ENCODE data around the gene LY6G6D.
A peak's percentile ranks its signal among the peaks of the same experiment; 100 is the strongest.

The LY6G6D gene

GRCh38 chr6:31733734-31734133 is 18.6 kb downstream of the LY6G6D start:
- no peak overlapping the region for H3K4ac ChIP-seq (ENCODE audit: low read length)
- no peaks in the 10 kb centered on the region for H3K27me3 ChIP-seq (ENCODE audit: control insufficient read depth in 3 of 3, insufficient read depth in 3 of 3, low read depth in 1 of 3, low read length in 3 of 3)
- H3K9me3 ChIP-seq (replicated peaks in 1 of 2; ENCODE audit: control insufficient read depth in 2 of 2, insufficient read depth in 1 of 2, low read depth in 1 of 2, low read length in 2 of 2): no peaks in the 10 kb centered on the region
- no peak overlapping the region for H3K27ac ChIP-seq (replicated peaks; ENCODE audit: low read length)
- no peak overlapping the region for H3K4me2 ChIP-seq (ENCODE audit: insufficient read depth, low read length, poor library complexity, severe bottlenecking)
- no peak overlapping the region for H2AK5ac ChIP-seq (ENCODE audit: low read depth, low read length)
- H2BK120ac ChIP-seq (ENCODE audit: low read depth, low read length): no peak overlapping the region
- H3K4me3 ChIP-seq (ENCODE audit: low read length in 2 of 2): peak overlapping the region in 1 of 2 donors; percentile 67
- no peak overlapping the region for H2BK5ac ChIP-seq (ENCODE audit: low read length)
- no peak overlapping the region for H3K18ac ChIP-seq (ENCODE audit: low read length)
- H3K23ac ChIP-seq (ENCODE audit: low read depth, low read length, poor library complexity): no peak overlapping the region
- H2BK15ac ChIP-seq (ENCODE audit: low read length): no peak overlapping the region
- H3K9ac ChIP-seq (ENCODE audit: low read depth, low read length, poor library complexity): no peak overlapping the region
- no peak overlapping the region for H2AFZ ChIP-seq (ENCODE audit: low read length)
- H3K36me3 ChIP-seq (replicated peaks in 1 of 2; ENCODE audit: control insufficient read depth in 2 of 2, insufficient read depth in 2 of 2, low read length in 2 of 2): peaks cover 28 to 52% of the 10 kb centered on the region in 2 donors
- peaks cover 26 to 39% of the 10 kb centered on the region in 2 donors for H3K4me1 ChIP-seq (ENCODE audit: control insufficient read depth in 2 of 2, insufficient read depth in 1 of 2, low read depth in 1 of 2, low read length in 2 of 2)
- no peak overlapping the region for H3K14ac ChIP-seq (ENCODE audit: low read length)
- WGBS, 2 donors (ENCODE audit: extremely low coverage in 2 of 2, insufficient read length in 2 of 2, insufficient replicate concordance in 1 of 2): no CpG with 5 or more reads among the region's 4 CpGs
- H3K79me1 ChIP-seq (ENCODE audit: low read depth, low read length): peaks cover 11% of the 10 kb centered on the region
- no peak overlapping the region for H4K8ac ChIP-seq (ENCODE audit: low read depth, low read length)
- no peak overlapping the region for H4K91ac ChIP-seq (ENCODE audit: low read depth, low read length, poor library complexity)
- no peak for DNase-seq (ENCODE audit: low spot score)
- no peak overlapping the region for H2BK12ac ChIP-seq (ENCODE audit: low read length)

- H3K4me3 ChIP-seq (ENCODE audit: low read length in 2 of 2): peak overlapping the region; percentile 67 to 90
- no peak overlapping the region for H2BK5ac ChIP-seq (ENCODE audit: low read length)
- H4K91ac ChIP-seq (ENCODE audit: low read depth, low read length, poor library complexity): no peak overlapping the region
- no peak overlapping the region for H3K14ac ChIP-seq (ENCODE audit: low read length)
- H2AK5ac ChIP-seq (ENCODE audit: low read depth, low read length): peak overlapping the region; percentile 18
- H3K18ac ChIP-seq (ENCODE audit: low read length): peak overlapping the region; percentile 15
- H2BK12ac ChIP-seq (ENCODE audit: low read length): no peak overlapping the region
- H2AFZ ChIP-seq (ENCODE audit: low read length): no peak overlapping the region
- no peak overlapping the region for H4K8ac ChIP-seq (ENCODE audit: low read depth, low read length)
- H3K36me3 ChIP-seq (replicated peaks in 1 of 2; ENCODE audit: control insufficient read depth in 2 of 2, insufficient read depth in 2 of 2, low read length in 2 of 2): peaks cover 28 to 47% of the 10 kb centered on the region in 2 donors
- H3K27ac ChIP-seq (replicated peaks; ENCODE audit: low read length): no peak overlapping the region
- no peak overlapping the region for H3K23ac ChIP-seq (ENCODE audit: low read depth, low read length, poor library complexity)
- H2BK120ac ChIP-seq (ENCODE audit: low read depth, low read length): no peak overlapping the region
- no CpG with 5 or more reads among the region's 2 CpGs for WGBS, 2 donors (ENCODE audit: extremely low coverage in 2 of 2, insufficient read length in 2 of 2, insufficient replicate concordance in 1 of 2)
- H3K4ac ChIP-seq (ENCODE audit: low read length): no peak overlapping the region
- peak; percentile 57 for DNase-seq (ENCODE audit: low spot score)
- peak overlapping the region; percentile 89 for H3K4me2 ChIP-seq (ENCODE audit: insufficient read depth, low read length, poor library complexity, severe bottlenecking)
- peak overlapping the region; percentile 33 for H2BK15ac ChIP-seq (ENCODE audit: low read length)
- no peaks in the 10 kb centered on the region for H3K9me3 ChIP-seq (replicated peaks in 1 of 2; ENCODE audit: control insufficient read depth in 2 of 2, insufficient read depth in 1 of 2, low read depth in 1 of 2, low read length in 2 of 2)
- peaks cover 29 to 42% of the 10 kb centered on the region in 2 donors for H3K4me1 ChIP-seq (ENCODE audit: control insufficient read depth in 2 of 2, insufficient read depth in 1 of 2, low read depth in 1 of 2, low read length in 2 of 2)
- no peak overlapping the region for H3K9ac ChIP-seq (ENCODE audit: low read depth, low read length, poor library complexity)
- peaks cover 10% of the 10 kb centered on the region for H3K79me1 ChIP-seq (ENCODE audit: low read depth, low read length)
- no peaks in the 10 kb centered on the region for H3K27me3 ChIP-seq (ENCODE audit: control insufficient read depth in 3 of 3, insufficient read depth in 3 of 3, low read depth in 1 of 3, low read length in 3 of 3)
These were observed 19.2 kb downstream of the LY6G6D start for GRCh38 chr6:31734247-31734820.

DNA sequence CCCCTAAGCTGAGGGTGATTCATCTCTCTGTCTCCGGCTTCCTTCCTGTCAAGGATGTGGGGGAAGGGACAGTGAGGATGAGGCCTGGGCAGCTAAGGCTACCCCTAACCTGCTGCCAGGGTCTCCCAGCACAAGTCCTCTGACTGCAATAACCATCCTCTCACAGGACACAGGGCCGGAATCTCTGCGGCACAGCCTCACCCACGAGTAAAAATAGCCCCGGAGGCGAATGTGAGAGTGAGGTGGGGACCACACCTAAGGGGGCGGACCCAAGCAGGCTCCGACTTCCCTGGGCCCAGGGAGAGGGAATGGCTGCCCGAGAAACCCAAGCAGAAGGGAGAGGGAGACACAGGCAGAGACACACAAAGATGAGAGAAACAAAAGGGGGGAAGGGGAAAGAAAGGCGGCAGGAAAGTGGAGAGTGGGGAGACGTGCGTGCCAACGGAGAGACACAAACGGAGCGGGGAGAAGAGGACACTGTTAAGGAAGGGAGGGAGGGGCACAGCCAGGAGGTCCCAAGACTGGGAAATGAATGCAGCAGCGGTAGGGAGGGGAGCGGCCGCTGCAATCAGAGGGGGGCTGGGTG is 19.8 kb downstream of the LY6G6D start:
- peaks cover 28 to 47% of the 10 kb centered on the region in 2 donors for H3K36me3 ChIP-seq (replicated peaks in 1 of 2; ENCODE audit: control insufficient read depth in 2 of 2, insufficient read depth in 2 of 2, low read length in 2 of 2)
- peak overlapping the region; percentile 88 for H3K27ac ChIP-seq (replicated peaks; ENCODE audit: low read length)
- peak overlapping the region; percentile 81 for H3K18ac ChIP-seq (ENCODE audit: low read length)
- peak overlapping the region; percentile 11 for H4K91ac ChIP-seq (ENCODE audit: low read depth, low read length, poor library complexity)
- peak overlapping the region; percentile 79 for H3K9ac ChIP-seq (ENCODE audit: low read depth, low read length, poor library complexity)
- no peak overlapping the region for H2AK5ac ChIP-seq (ENCODE audit: low read depth, low read length)
- no peak overlapping the region for H2AFZ ChIP-seq (ENCODE audit: low read length)
- H2BK5ac ChIP-seq (ENCODE audit: low read length): peak overlapping the region; percentile 49
- WGBS, 2 donors (ENCODE audit: extremely low coverage in 2 of 2, insufficient read length in 2 of 2, insufficient replicate concordance in 1 of 2): no CpG with 5 or more reads among the region's 18 CpGs
- no peak overlapping the region for H2BK120ac ChIP-seq (ENCODE audit: low read depth, low read length)
- H2BK15ac ChIP-seq (ENCODE audit: low read length): no peak overlapping the region
- H3K4me1 ChIP-seq (ENCODE audit: control insufficient read depth in 2 of 2, insufficient read depth in 1 of 2, low read depth in 1 of 2, low read length in 2 of 2): peaks cover 29 to 42% of the 10 kb centered on the region in 2 donors
- H3K4me3 ChIP-seq (ENCODE audit: low read length in 2 of 2): peak overlapping the region; percentile 67 to 90
- no peaks in the 10 kb centered on the region for H3K9me3 ChIP-seq (replicated peaks in 1 of 2; ENCODE audit: control insufficient read depth in 2 of 2, insufficient read depth in 1 of 2, low read depth in 1 of 2, low read length in 2 of 2)
- peak; percentile 29 for DNase-seq (ENCODE audit: low spot score)
- no peak overlapping the region for H4K8ac ChIP-seq (ENCODE audit: low read depth, low read length)
- no peaks in the 10 kb centered on the region for H3K27me3 ChIP-seq (ENCODE audit: control insufficient read depth in 3 of 3, insufficient read depth in 3 of 3, low read depth in 1 of 3, low read length in 3 of 3)
- peak overlapping the region; percentile 23 for H3K23ac ChIP-seq (ENCODE audit: low read depth, low read length, poor library complexity)
- H3K4ac ChIP-seq (ENCODE audit: low read length): no peak overlapping the region
- H3K79me1 ChIP-seq (ENCODE audit: low read depth, low read length): peaks cover 10% of the 10 kb centered on the region
- no peak overlapping the region for H2BK12ac ChIP-seq (ENCODE audit: low read length)
- peak overlapping the region; percentile 89 for H3K4me2 ChIP-seq (ENCODE audit: insufficient read depth, low read length, poor library complexity, severe bottlenecking)
- H3K14ac ChIP-seq (ENCODE audit: low read length): peak overlapping the region; percentile 14

DNA sequence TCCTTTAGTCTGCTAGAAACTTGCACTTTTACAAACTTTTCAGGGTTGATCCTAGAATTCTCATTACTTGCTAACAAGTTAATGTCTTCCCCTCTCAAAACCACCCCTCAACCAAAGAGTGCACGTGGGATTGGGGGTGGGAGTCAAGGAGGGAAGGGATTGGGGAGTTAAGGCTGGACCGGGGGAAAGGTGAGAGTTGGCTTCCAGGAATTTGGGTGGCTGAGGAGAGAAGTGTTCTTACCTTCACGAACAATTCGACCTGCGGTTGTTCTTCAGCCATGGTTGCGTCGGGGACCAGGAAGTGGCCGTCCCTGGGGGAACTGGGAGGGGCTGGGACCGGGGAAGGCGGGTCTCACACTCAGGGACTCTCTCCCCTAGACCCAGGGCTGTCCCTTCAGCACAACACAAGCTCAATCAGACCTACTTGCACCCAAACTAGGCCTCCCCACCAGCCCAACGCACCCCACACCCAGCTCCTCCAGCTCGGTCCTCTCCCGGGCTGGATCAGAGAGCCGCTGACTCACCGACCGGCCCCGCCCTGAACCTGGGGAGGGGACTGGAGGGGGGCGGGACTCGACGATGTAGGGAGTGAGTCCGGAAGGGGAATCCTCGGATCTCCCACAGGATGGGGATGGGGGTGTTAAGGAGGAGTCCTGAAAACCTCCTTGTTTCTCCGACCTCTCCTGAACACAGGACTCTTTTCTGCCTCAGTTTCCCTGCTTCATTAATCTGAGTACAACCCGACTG is 21.0 kb downstream of the LY6G6D start, which contains the start of gene CLIC1:
TSS of gene CLIC1 (minus strand) at position 510 of the 747 bp plus-strand sequence. CDS start at position 280, 230 bp downstream.
- no CpG with 5 or more reads among the region's 24 CpGs for WGBS, 2 donors (ENCODE audit: extremely low coverage in 2 of 2, insufficient read length in 2 of 2, insufficient replicate concordance in 1 of 2)
- peak within 1 kb of the TSS; percentile 78 for H2AFZ ChIP-seq (ENCODE audit: low read length)
- peak within 1 kb of the TSS; percentile 88 for H3K27ac ChIP-seq (replicated peaks; ENCODE audit: low read length)
- H3K9me3 ChIP-seq (replicated peaks in 1 of 2; ENCODE audit: control insufficient read depth in 2 of 2, insufficient read depth in 1 of 2, low read depth in 1 of 2, low read length in 2 of 2): no peaks in the 10 kb centered on the region
- H3K36me3 ChIP-seq (replicated peaks in 1 of 2; ENCODE audit: control insufficient read depth in 2 of 2, insufficient read depth in 2 of 2, low read length in 2 of 2): peaks cover 25 to 42% of the 10 kb centered on the region in 2 donors
- H3K14ac ChIP-seq (ENCODE audit: low read length): peak within 1 kb of the TSS; percentile 39
- peak within 1 kb of the TSS; percentile 97 for H4K91ac ChIP-seq (ENCODE audit: low read depth, low read length, poor library complexity)
- peak within 1 kb of the TSS; percentile 85 for H2BK5ac ChIP-seq (ENCODE audit: low read length)
- no peaks in the 10 kb centered on the region for H3K27me3 ChIP-seq (ENCODE audit: control insufficient read depth in 3 of 3, insufficient read depth in 3 of 3, low read depth in 1 of 3, low read length in 3 of 3)
- peak within 1 kb of the TSS; percentile 91 for H2BK12ac ChIP-seq (ENCODE audit: low read length)
- H3K79me1 ChIP-seq (ENCODE audit: low read depth, low read length): peaks cover 10% of the 10 kb centered on the region
- peaks cover 30 to 36% of the 10 kb centered on the region in 2 donors for H3K4me1 ChIP-seq (ENCODE audit: control insufficient read depth in 2 of 2, insufficient read depth in 1 of 2, low read depth in 1 of 2, low read length in 2 of 2)
- H4K8ac ChIP-seq (ENCODE audit: low read depth, low read length): no peak within 1 kb of the TSS
- peak within 1 kb of the TSS; percentile 95 for H3K18ac ChIP-seq (ENCODE audit: low read length)
- H3K4me2 ChIP-seq (ENCODE audit: insufficient read depth, low read length, poor library complexity, severe bottlenecking): peak within 1 kb of the TSS; percentile 89
- peak within 1 kb of the TSS; percentile 67 to 90 for H3K4me3 ChIP-seq (ENCODE audit: low read length in 2 of 2)
- H3K23ac ChIP-seq (ENCODE audit: low read depth, low read length, poor library complexity): peak within 1 kb of the TSS; percentile 90
- DNase-seq (ENCODE audit: low spot score): peak; percentile 69
- H2BK120ac ChIP-seq (ENCODE audit: low read depth, low read length): peak within 1 kb of the TSS; percentile 98
- peak within 1 kb of the TSS; percentile 90 for H2AK5ac ChIP-seq (ENCODE audit: low read depth, low read length)
- peak within 1 kb of the TSS; percentile 76 for H2BK15ac ChIP-seq (ENCODE audit: low read length)
- H3K4ac ChIP-seq (ENCODE audit: low read length): peak within 1 kb of the TSS; percentile 5
- peak within 1 kb of the TSS; percentile 87 for H3K9ac ChIP-seq (ENCODE audit: low read depth, low read length, poor library complexity)
